K562 (cell line): ENCODE data around the gene EPHB2. TPM values are rescaled to one million over a fixed set of nuclear protein-coding genes. Genes with fewer than 3 reads are reported as not detected.

ENCODE experiments used
- ATAC-seq: fragments of 200-7000 bp; cut with Tn5 transposase; 3 replicates; pipeline ENCODE4 v1.9.1; 2020; ENCODE audit warnings: moderate library complexity
- BruUV-seq: library from RNA; stranded (reverse); fragments of 400-500 nt; replicated peaks from 2 replicates; lab custom pipeline; 2021; lab: Mats Ljungman, UMichigan
- CTCF ChIA-PET: fragments of 300-600 bp; formaldehyde crosslinking; extraction: SDS; loops from one replicate; lab custom pipeline; 2021; ENCODE audit warnings: low intra/inter-chr PET ratio; lab: Yijun Ruan, JAX
- POLR2A ChIA-PET: fragments of 300-600, 350-650 bp; sonication (Branson Sonifier 250); formaldehyde crosslinking; extraction: SDS; loops from one replicate; lab custom pipeline; 2021; ENCODE audit warnings: antibody characterized with exemption, inconsistent platforms; lab: Yijun Ruan, JAX
- DNase-seq, 4 experiments: peaks; one replicate each; pipeline versions ENCODE4 v3.0.0 to v3.0.0-alpha.2; 2011 to 2018; ENCODE audit warnings: low spot score in 3 of 4, mixed read lengths in 3 of 4; ENCODE audit errors: extremely low read depth in 1 of 4
- FAIRE-seq: peaks from 2 replicates; lab custom pipeline; 2011; peaks lifted over from hg19 to GRCh38; lab: Jason Lieb, UNC
- H2AFZ ChIP-seq: 2 replicates; pipeline ENCODE4 v1.6.0; 2011; ENCODE audit warnings: low read depth, low read length, control low read depth, inconsistent platforms
- H3K27ac ChIP-seq: fragments of 200-600 bp; 3 replicates; pipeline ENCODE4 v1.8.0; 2011; ENCODE audit warnings: low read depth, mild to moderate bottlenecking, control low read depth, inconsistent platforms, low read length, moderate library complexity, mixed read lengths; ENCODE audit errors: extremely low read depth
- H3K27me3 ChIP-seq, 2 experiments: fragments of 300-600 bp in 1 of 2; 2 replicates in 1 of 2; 3 replicates in 1 of 2; pipeline versions ENCODE4 v1.6.0 to v1.8.0; 2011; ENCODE audit warnings: inconsistent platforms in 2 of 2, low read length in 2 of 2, mild to moderate bottlenecking in 1 of 2, mixed read lengths in 1 of 2, moderate library complexity in 1 of 2; ENCODE audit not compliant: control insufficient read depth in 2 of 2, insufficient read depth in 2 of 2
- H3K36me3 ChIP-seq: fragments of 300-600 bp; 3 replicates; pipeline ENCODE4 v1.8.0; 2011; ENCODE audit warnings: mild to moderate bottlenecking, low read length, inconsistent platforms; ENCODE audit not compliant: control insufficient read depth, insufficient read depth
- H3K4me1 ChIP-seq, 2 experiments: fragments of 200-600 bp in 1 of 2; replicated peaks in 1 of 2; 2 replicates in 1 of 2; 3 replicates in 1 of 2; pipeline versions ENCODE4 v1.5.1 to v1.8.0; 2011; ENCODE audit warnings: inconsistent platforms in 2 of 2, low read length in 2 of 2, mild to moderate bottlenecking in 1 of 2, mixed read lengths in 1 of 2, moderate library complexity in 1 of 2; ENCODE audit not compliant: control insufficient read depth in 2 of 2, insufficient read depth in 2 of 2
- H3K4me2 ChIP-seq: 2 replicates; pipeline ENCODE4 v1.6.1; 2011; ENCODE audit warnings: low read length, control low read depth, inconsistent platforms, mixed read lengths; ENCODE audit not compliant: insufficient read depth
- H3K4me3 ChIP-seq: fragments of 200-600 bp; sonication (generic), shearing (Covaris generic); 2 replicates; pipeline ENCODE4 v1.5.1; 2016; ENCODE audit warnings: control low read depth, inconsistent platforms
- H3K79me2 ChIP-seq: fragments of 200-600 bp; 3 replicates; pipeline ENCODE4 v1.8.0; 2011; ENCODE audit warnings: low read length, inconsistent platforms; ENCODE audit not compliant: control insufficient read depth, insufficient read depth
- H3K9ac ChIP-seq, 2 experiments: 2 replicates each; pipeline versions ENCODE4 v1.6.0 to v1.6.1; 2011; ENCODE audit warnings: low read depth in 2 of 2, low read length in 2 of 2, control low read depth in 1 of 2, inconsistent platforms in 1 of 2, mild to moderate bottlenecking in 1 of 2, mixed read lengths in 1 of 2; ENCODE audit not compliant: insufficient read depth in 1 of 2
- H3K9me1 ChIP-seq: one replicate; pipeline ENCODE4 v1.6.0; 2011; ENCODE audit warnings: inconsistent platforms, mild to moderate bottlenecking, low read length, moderate library complexity; ENCODE audit not compliant: control insufficient read depth, insufficient read depth
- H3K9me3 ChIP-seq: replicated peaks from 2 replicates; pipeline ENCODE4 v1.5.1; 2011; ENCODE audit warnings: low read depth, low read length, inconsistent platforms; ENCODE audit not compliant: control insufficient read depth, insufficient read depth
- H4K20me1 ChIP-seq: replicated peaks from 2 replicates; pipeline ENCODE4 v1.6.1; 2011; ENCODE audit warnings: low read length, inconsistent platforms, mixed read lengths; ENCODE audit not compliant: control insufficient read depth, insufficient read depth
- CBX5 ChIP-seq: IDR thresholded peaks from 2 replicates; pipeline ENCODE4 v1.6.1; 2014; ENCODE audit warnings: low read depth, borderline replicate concordance
- CCAR2 ChIP-seq: fragments of 200-400 bp; formaldehyde crosslinking; IDR thresholded peaks from 2 replicates; pipeline ENCODE4 v1.6.1; 2017; ENCODE audit warnings: mild to moderate bottlenecking, low read depth, low read length
- CEBPB ChIP-seq: fragments of 450-650 bp; IDR thresholded peaks from 2 replicates; pipeline ENCODE4 v1.6.1; 2016; ENCODE audit warnings: missing genetic modification characterization, missing compliant biosample characterization
- CREB1 ChIP-seq, 2 experiments: sonication (generic) in 1 of 2; formaldehyde crosslinking in 1 of 2; IDR thresholded peaks; 2 replicates each; pipeline versions ENCODE4 v1.6.1 to v1.8.0; 2012 to 2022; ENCODE audit warnings: inconsistent platforms in 1 of 2, mild to moderate bottlenecking in 1 of 2, missing genetic modification reagents in 1 of 2, moderate library complexity in 1 of 2
- ESRRA ChIP-seq: fragments of 450-650 bp; IDR thresholded peaks from 2 replicates; pipeline ENCODE4 v1.6.1; 2014; ENCODE audit warnings: low read depth, mild to moderate bottlenecking, moderate library complexity, borderline replicate concordance
- JUND ChIP-seq, 2 experiments: IDR thresholded peaks; 2 replicates in 1 of 2; 3 replicates in 1 of 2; pipeline ENCODE4 v1.6.1; 2011; ENCODE audit warnings: borderline replicate concordance in 2 of 2, low read depth in 2 of 2, low read length in 2 of 2, improper control_type of control experiment in 1 of 2, missing biosample characterization in 1 of 2, missing genetic modification characterization in 1 of 2, missing genetic modification reagents in 1 of 2
- MCM5 ChIP-seq: fragments of 450-650 bp; IDR thresholded peaks from 2 replicates; pipeline ENCODE4 v1.6.1; 2016; ENCODE audit warnings: low read depth
- MEF2A ChIP-seq: IDR thresholded peaks from 2 replicates; pipeline ENCODE4 v1.6.1; 2011; ENCODE audit warnings: low read depth, mild to moderate bottlenecking, low read length, moderate library complexity; ENCODE audit not compliant: control insufficient read depth
- MTF1 ChIP-seq: fragments of 250-450 bp; sonication (Bioruptor Pico); IDR thresholded peaks from 2 replicates; pipeline ENCODE4 v1.9.0; 2021; ENCODE audit warnings: moderate library complexity, mild to moderate bottlenecking, inconsistent platforms, borderline replicate concordance
- NCOA1 ChIP-seq: fragments of 450-650 bp; IDR thresholded peaks from 2 replicates; pipeline ENCODE4 v1.6.1; 2016; ENCODE audit warnings: low read depth
- RFX1 ChIP-seq: fragments of 450-650 bp; IDR thresholded peaks from 2 replicates; pipeline ENCODE4 v1.6.1; 2016; ENCODE audit warnings: mild to moderate bottlenecking, moderate library complexity
- SMC3 ChIP-seq: conservative IDR thresholded peaks from 2 replicates; pipeline ENCODE4 v1.6.1; 2011; ENCODE audit warnings: low read depth, low read length, improper control_type of control experiment; ENCODE audit not compliant: insufficient read depth
- SNIP1 ChIP-seq: fragments of 450-650 bp; IDR thresholded peaks from 2 replicates; pipeline ENCODE4 v1.7.1; 2017; ENCODE audit warnings: low read depth, mild to moderate bottlenecking
- TBP ChIP-seq: optimal IDR thresholded peaks from 2 replicates; pipeline ENCODE3; 2011; ENCODE audit warnings: low read depth, low read length, improper control_type of control experiment
- TRIM24 ChIP-seq, 2 experiments: fragments of 450-650 bp; IDR thresholded peaks; 2 replicates each; pipeline ENCODE4 v1.6.1; 2016
- ZNF23 ChIP-seq: fragments of 250-450 bp; sonication (Bioruptor Pico); IDR thresholded peaks from 2 replicates; pipeline ENCODE4 v1.4.0; 2020; ENCODE audit warnings: mild to moderate bottlenecking
- ZNF24 ChIP-seq: fragments of 450-650 bp; IDR thresholded peaks from 2 replicates; pipeline ENCODE4 v1.6.1; 2016
- ZNF76 ChIP-seq: fragments of 250-450 bp; sonication (Bioruptor Pico); IDR thresholded peaks from 2 replicates; pipeline ENCODE4 v1.4.0; 2020; ENCODE audit warnings: mild to moderate bottlenecking, moderate library complexity, borderline replicate concordance
- WGBS: fragments of 100-300 bp; shearing (Covaris generic); methylation state at CpG from one replicate; pipeline ENCODE4 v1.1.6; 2016; ENCODE audit warnings: low coverage, mixed read lengths; ENCODE audit not compliant: insufficient coverage; ENCODE audit errors: missing lambda C conversion rate; 5-methylcytosine and 5-hydroxymethylcytosine counted together
- in situ Hi-C: fragments of 300-500 bp; cut with MboI; formaldehyde crosslinking; loops from 4 replicates; pipeline ENCODE4 v1.15.0; 2018; ENCODE audit warnings: inconsistent platforms, mixed read lengths
- intact Hi-C: fragments of 100-400 bp; cut with micrococcal nuclease; formaldehyde crosslinking; loops from 2 replicates; pipeline ENCODE4 v1.14.2; 2022
- polyA plus RNA-seq, 8 experiments: library from polyadenylated mRNA; depleted of rRNA in 4 of 8; stranded (reverse) in 5 of 8; unstranded in 3 of 8; fragments of >200 nt; fragmentation: Nextera tagmentation in 2 of 8; fragmentation: Illumina TruSeq in 1 of 8; extraction: Ambion mirVana in 2 of 8; extraction: Trizol in 1 of 8; gene quantifications; 2 replicates each; pipeline versions ENCODE4 v1.2.1 to v1.2.3, GENCODE V29; 2011 to 2014; ENCODE audit warnings: inconsistent platforms in 1 of 8, missing spikeins in 1 of 8
- total RNA-seq, 7 experiments: library from RNA; depleted of rRNA in 6 of 7; stranded (reverse); fragments of >200 nt in 6 of 7; fragmentation: Illumina TruSeq in 2 of 7; extraction: Trizol in 2 of 7; gene quantifications; 2 replicates each; pipeline versions ENCODE4 v1.2.1 to v1.2.3, GENCODE V29; 2011 to 2021; ENCODE audit warnings: low replicate concordance in 1 of 7

Gene EPHB2
- total and polyA plus RNA-seq, 9 of the 15 experiments (the other 6 are each of a cell fraction or from before 2014, with no cell fraction given): not detected

GRCh38 chr1:22886211-22886610 is 175.6 kb downstream of the EPHB2 start:
- H3K27me3 ChIP-seq: peaks cover 19 to 61% of the 10 kb centered on the region in 2 experiments
- no peak overlapping the region for H3K4me2 ChIP-seq
- in situ Hi-C loops: no loop called here
- POLR2A ChIA-PET: interaction anchor here (0.5 kb wide), 1 partner anchor 745 kb away, joined by 3 read pairs; no protein-coding TSS in a partner anchor
- H3K4me1 ChIP-seq: 0 out of 5 replicates have a peak, but pooled peaks cover 0 to 5% of the 10 kb centered on the region in 2 experiments
- H3K27ac ChIP-seq: no peak overlapping the region
- no peaks in the 10 kb centered on the region for H3K9me3 ChIP-seq
- no peak overlapping the region for H3K4me3 ChIP-seq
- no peaks in the 10 kb centered on the region for H3K79me2 ChIP-seq
- 0% methylated on average over 6 of the region's 6 CpGs for WGBS
- ATAC-seq: no peak
- CTCF ChIA-PET: no interaction called here
- FAIRE-seq: no peak
- H3K9ac ChIP-seq: no peak overlapping the region
- no TSS peak for BruUV-seq
- no peaks in the 10 kb centered on the region for H3K36me3 ChIP-seq
- intact Hi-C loops: loop anchor here (5.0 kb wide), 1 partner anchor 184 kb away; no protein-coding TSS in a partner anchor
- H3K9me1 ChIP-seq: no peaks in the 10 kb centered on the region
- TF ChIP-seq SNIP1 (no peak), TBP (no peak), ESRRA (no peak), ZNF23 (no peak)
- H4K20me1 ChIP-seq: peaks cover 11% of the 10 kb centered on the region; the same call in 1 of the 2 replicates
- H2AFZ ChIP-seq: no peak overlapping the region
- DNase-seq: no peak

GRCh38 chr1:22887491-22887890 is 176.9 kb downstream of the EPHB2 start:
- intact Hi-C loops (loop anchor here (5.0 kb wide), 1 partner anchor 185 kb away; no protein-coding TSS in a partner anchor), in situ Hi-C loops (no loop called here)
- H3K4me3 ChIP-seq: no peak overlapping the region
- H3K9me1 ChIP-seq: no peaks in the 10 kb centered on the region
- H2AFZ ChIP-seq: no peak overlapping the region
- BruUV-seq: no TSS peak
- no peak overlapping the region for H3K27ac ChIP-seq
- DNase-seq: no peak
- ChIA-PET CTCF (no interaction called here), POLR2A (interaction anchor here (1.3 kb wide), 1 partner anchor 12 kb away, joined by 4 read pairs; no protein-coding TSS in a partner anchor)
- H4K20me1 ChIP-seq: peaks cover 10% of the 10 kb centered on the region; the same call in 1 of the 2 replicates
- H3K4me1 ChIP-seq: 0 out of 5 replicates have a peak, but pooled peaks cover 0 to 5% of the 10 kb centered on the region in 2 experiments
- no peak overlapping the region for H3K4me2 ChIP-seq
- H3K79me2 ChIP-seq: no peaks in the 10 kb centered on the region
- H3K36me3 ChIP-seq: no peaks in the 10 kb centered on the region
- H3K27me3 ChIP-seq: peaks cover 19 to 51% of the 10 kb centered on the region in 2 experiments
- H3K9me3 ChIP-seq: no peaks in the 10 kb centered on the region
- WGBS: 2% methylated on average over 7 of the region's 7 CpGs
- ATAC-seq: no peak
- FAIRE-seq: no peak
- H3K9ac ChIP-seq: no peak overlapping the region
- TF ChIP-seq ZNF76 (no peak), SMC3 (no peak), MEF2A (no peak), CEBPB (tag) (no peak), CREB1 (IDR thresholded peaks at IDR 0.05) (no peak), CREB1 (CRISPR knock-in tag; IDR thresholded peaks at IDR 0.05) (no peak), NCOA1 (no peak), CCAR2 (no peak), ZNF24 (no peak), JUND (IDR thresholded peaks at IDR 0.05; ENCODE audit: borderline replicate concordance, low read depth, low read length) (no peak), JUND (tag; IDR thresholded peaks at IDR 0.05; ENCODE audit: borderline replicate concordance, low read depth, low read length) (no peak), CBX5 (no peak), RFX1 (no peak), MTF1 (CRISPR knock-in tag) (no peak), TRIM24 (IDR thresholded peaks at IDR 0.05) (no peak), MCM5 (no peak)
